ENCODE data around the gene ATP6V1B1.

The ATP6V1B1 gene

DNA sequence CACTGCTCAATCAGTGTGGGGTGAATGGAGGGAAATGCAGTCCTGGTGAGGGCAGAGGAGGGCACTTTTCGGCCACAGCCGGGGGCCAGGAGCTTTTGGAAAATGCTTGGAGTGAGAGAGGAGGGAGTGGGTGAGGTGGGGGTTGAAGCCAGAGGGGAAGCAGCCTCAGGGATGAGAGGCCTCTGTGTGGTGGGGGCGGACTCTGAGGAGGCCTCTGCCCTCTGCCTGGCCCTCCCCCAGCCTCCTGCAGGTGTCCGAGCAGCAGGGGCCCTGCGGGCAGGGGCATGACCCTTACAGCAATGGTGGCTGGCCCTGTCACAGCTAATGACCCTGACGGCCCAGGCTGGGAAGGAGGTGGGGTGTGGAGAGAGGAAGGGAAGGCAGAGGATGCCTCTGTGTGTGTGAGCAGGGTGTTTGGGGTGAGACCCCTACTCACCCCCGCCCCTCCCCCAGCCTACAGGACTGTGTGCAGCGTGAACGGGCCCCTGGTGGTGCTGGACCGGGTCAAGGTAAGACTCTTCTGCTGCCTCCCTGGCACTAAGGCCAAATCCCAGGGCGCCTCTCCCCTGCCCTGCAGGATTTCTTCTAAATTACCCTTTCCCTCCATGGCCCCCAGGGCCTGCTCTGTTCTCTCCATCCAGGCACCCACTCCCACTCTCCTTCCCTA lies 7.6 kb downstream of the ATP6V1B1 start:
- peaks cover 13 to 18% of the 10 kb centered on the region in 2 donors for H3K27me3 ChIP-seq (ENCODE audit: control insufficient read depth in 1 of 2, insufficient read depth in 2 of 2, low read length in 2 of 2)
- H3K36me3 ChIP-seq (ENCODE audit: control insufficient read depth in 1 of 2, insufficient read depth in 2 of 2, low read length in 2 of 2), result no peaks in the 10 kb centered on the region
- H3K4me3 ChIP-seq (ENCODE audit: low read depth in 1 of 2, low read length in 2 of 2), result no peak overlapping the region
- H3K9ac ChIP-seq (ENCODE audit: low read depth in 1 of 2, low read length in 2 of 2), result no peak overlapping the region
- no peaks in the 10 kb centered on the region for H3K9me3 ChIP-seq (ENCODE audit: control insufficient read depth in 1 of 2, low read length in 2 of 2)
- H3K4me1 ChIP-seq (ENCODE audit: control insufficient read depth in 1 of 2, insufficient read depth in 2 of 2, low read length in 2 of 2), result peaks cover 0 to 3% of the 10 kb centered on the region in 2 donors
- H3K27ac ChIP-seq (ENCODE audit: low read depth, low read length), result no peak overlapping the region

DNA sequence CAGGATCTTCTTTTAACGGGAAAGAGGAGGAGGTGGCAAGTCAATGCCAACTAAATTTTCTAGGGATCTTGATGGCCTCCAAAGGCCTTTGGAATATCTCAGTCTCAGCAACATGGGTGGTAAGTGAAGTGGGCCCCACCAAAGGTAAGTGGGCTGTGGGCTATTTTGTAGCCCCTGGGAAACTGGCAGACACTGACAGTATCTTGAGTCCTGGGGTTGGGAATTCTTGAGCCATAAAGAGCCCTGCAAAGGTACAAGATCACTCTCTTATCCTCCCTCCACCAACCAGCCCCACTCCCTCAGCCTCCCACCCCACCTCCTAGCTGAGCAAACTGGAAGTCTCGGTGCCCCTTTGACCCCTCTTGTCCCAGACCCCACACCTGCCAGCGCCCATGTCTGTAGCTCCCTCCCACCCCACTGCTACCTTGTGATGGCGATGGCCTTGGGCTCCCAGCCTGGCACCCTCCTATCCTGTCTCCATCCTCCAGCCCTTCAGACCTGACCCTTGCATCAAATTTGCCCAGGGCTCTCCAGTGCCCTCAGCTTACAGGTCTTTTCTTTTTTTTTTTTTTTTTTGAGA lies 8.5 kb downstream of the ATP6V1B1 start:
- Histone ChIP-seq H3K9ac (ENCODE audit: low read depth in 1 of 2, low read length in 2 of 2) (no peak overlapping the region), H3K4me3 (ENCODE audit: low read depth in 1 of 2, low read length in 2 of 2) (no peak overlapping the region), H3K36me3 (ENCODE audit: control insufficient read depth in 1 of 2, insufficient read depth in 2 of 2, low read length in 2 of 2) (no peaks in the 10 kb centered on the region), H3K4me1 (ENCODE audit: control insufficient read depth in 1 of 2, insufficient read depth in 2 of 2, low read length in 2 of 2) (peaks cover 2 to 3% of the 10 kb centered on the region in 2 donors), H3K27ac (ENCODE audit: low read depth, low read length) (no peak overlapping the region), H3K27me3 (ENCODE audit: control insufficient read depth in 1 of 2, insufficient read depth in 2 of 2, low read length in 2 of 2) (peaks cover 16 to 20% of the 10 kb centered on the region in 2 donors), H3K9me3 (ENCODE audit: control insufficient read depth in 1 of 2, low read length in 2 of 2) (no peaks in the 10 kb centered on the region)

DNA sequence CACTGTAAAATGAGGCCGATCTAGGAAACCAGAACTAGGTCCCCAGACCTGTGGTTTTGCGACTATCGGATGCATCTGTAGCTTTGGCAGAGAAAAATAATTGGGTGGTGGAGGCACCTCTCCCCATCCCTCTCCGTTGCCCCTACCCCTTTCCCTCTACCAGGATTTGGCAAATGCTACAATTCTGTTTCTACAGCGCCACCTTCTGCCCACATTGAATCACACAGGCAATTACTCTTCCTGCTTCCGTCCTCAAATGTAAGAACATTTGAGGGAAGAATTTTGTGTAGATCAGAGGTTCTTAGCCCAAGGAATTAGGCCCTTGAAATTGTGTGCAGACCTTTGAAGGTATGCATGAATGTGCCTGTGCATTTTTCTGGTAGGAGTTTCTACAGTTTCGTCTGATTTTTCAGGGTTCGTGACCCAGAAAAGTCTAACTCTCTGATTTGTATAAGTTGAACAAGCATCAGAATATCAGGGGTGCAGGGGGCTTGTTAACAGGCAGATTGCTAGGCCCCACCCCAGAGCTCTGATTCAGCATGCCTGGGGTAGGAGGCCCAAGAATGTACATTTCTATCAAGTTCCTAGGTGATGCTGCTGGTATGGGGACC lies 11.2 kb downstream of the ATP6V1B1 start:
- H3K27ac ChIP-seq (ENCODE audit: low read depth, low read length), result no peak overlapping the region
- H3K4me3 ChIP-seq (ENCODE audit: low read depth in 1 of 2, low read length in 2 of 2), result no peak overlapping the region
- H3K27me3 ChIP-seq (ENCODE audit: control insufficient read depth in 1 of 2, insufficient read depth in 2 of 2, low read length in 2 of 2), result peaks cover 16 to 21% of the 10 kb centered on the region in 2 donors
- no peaks in the 10 kb centered on the region for H3K36me3 ChIP-seq (ENCODE audit: control insufficient read depth in 1 of 2, insufficient read depth in 2 of 2, low read length in 2 of 2)
- H3K9ac ChIP-seq (ENCODE audit: low read depth in 1 of 2, low read length in 2 of 2), result no peak overlapping the region
- no peaks in the 10 kb centered on the region for H3K9me3 ChIP-seq (ENCODE audit: control insufficient read depth in 1 of 2, low read length in 2 of 2)
- H3K4me1 ChIP-seq (ENCODE audit: control insufficient read depth in 1 of 2, insufficient read depth in 2 of 2, low read length in 2 of 2), result peaks cover 2 to 3% of the 10 kb centered on the region in 2 donors

DNA sequence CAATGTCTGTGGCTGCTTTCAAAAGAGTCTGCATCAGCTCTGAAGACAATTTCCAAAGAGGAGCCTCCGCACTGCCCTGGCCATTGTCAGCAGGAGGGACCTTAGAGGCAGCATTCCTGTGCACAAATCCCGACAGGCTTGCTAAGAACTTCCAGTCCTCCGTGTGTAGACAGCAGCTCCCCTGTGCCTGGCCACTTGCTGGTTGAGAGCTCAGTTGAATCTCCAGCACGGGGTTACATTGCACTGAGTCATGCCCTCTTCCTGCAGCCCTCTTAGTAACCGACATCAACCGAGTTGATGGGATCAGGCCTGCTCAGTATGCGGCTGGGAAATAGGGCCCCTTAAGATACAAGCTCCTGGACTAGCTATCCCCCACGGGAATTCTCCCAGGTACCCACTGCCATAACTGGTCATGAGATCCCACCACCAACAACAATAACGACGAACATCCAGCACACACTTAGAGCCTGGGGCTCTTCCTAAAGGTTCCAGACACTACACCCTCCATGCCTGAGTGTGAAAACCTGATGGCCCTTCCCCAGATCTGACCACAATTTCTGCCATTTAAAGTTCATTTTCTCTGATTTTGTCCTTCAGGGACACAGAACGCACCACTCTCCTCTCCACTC lies 12.0 kb downstream of the ATP6V1B1 start:
- Histone ChIP-seq H3K36me3 (ENCODE audit: control insufficient read depth in 1 of 2, insufficient read depth in 2 of 2, low read length in 2 of 2) (no peaks in the 10 kb centered on the region), H3K9me3 (ENCODE audit: control insufficient read depth in 1 of 2, low read length in 2 of 2) (no peaks in the 10 kb centered on the region), H3K4me1 (ENCODE audit: control insufficient read depth in 1 of 2, insufficient read depth in 2 of 2, low read length in 2 of 2) (peaks cover 2 to 3% of the 10 kb centered on the region in 2 donors), H3K27ac (ENCODE audit: low read depth, low read length) (no peak overlapping the region), H3K27me3 (ENCODE audit: control insufficient read depth in 1 of 2, insufficient read depth in 2 of 2, low read length in 2 of 2) (peaks cover 16 to 21% of the 10 kb centered on the region in 2 donors), H3K4me3 (ENCODE audit: low read depth in 1 of 2, low read length in 2 of 2) (no peak overlapping the region), H3K9ac (ENCODE audit: low read depth in 1 of 2, low read length in 2 of 2) (no peak overlapping the region)

DNA sequence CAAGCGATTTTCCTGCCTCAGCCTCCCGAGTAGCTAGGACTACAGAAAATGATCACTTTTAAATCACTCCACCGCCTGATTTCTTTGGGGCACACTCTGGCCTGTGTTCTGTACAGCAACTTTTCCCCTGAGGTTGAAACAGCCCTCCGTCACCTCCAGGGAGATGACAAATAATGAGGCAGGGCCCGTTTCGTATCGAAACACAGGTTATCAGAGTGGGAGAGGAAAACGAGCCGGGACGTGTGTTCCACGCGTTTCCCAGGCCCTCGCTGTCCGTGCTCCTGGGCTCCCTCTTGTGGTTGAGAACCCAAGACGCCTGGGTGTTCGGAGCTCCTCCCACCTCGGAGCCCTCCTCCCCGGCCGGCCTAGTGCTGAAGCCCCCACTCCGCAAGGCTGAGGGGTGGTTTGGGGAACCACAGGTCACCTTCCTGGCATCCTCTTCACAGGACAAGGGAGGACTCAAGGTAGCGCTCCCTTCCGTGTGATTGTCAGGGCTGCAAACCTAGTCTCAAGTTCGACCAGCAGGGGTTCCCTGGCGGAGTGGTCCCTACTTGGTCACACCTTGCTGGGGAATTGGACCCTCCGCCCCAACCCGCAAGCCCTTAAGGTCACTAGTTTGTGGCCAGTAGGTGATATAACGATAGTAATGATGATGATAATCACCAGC lies 12.8 kb downstream of the ATP6V1B1 start:
- Histone ChIP-seq H3K4me1 (ENCODE audit: control insufficient read depth in 1 of 2, insufficient read depth in 2 of 2, low read length in 2 of 2) (peaks cover 2 to 3% of the 10 kb centered on the region in 2 donors), H3K9ac (ENCODE audit: low read depth in 1 of 2, low read length in 2 of 2) (peak overlapping the region in 1 of 2 donors; percentile 39), H3K27ac (ENCODE audit: low read depth, low read length) (no peak overlapping the region), H3K27me3 (ENCODE audit: control insufficient read depth in 1 of 2, insufficient read depth in 2 of 2, low read length in 2 of 2) (peaks cover 16 to 21% of the 10 kb centered on the region in 2 donors), H3K4me3 (ENCODE audit: low read depth in 1 of 2, low read length in 2 of 2) (peak overlapping the region; percentile 47 to 61), H3K9me3 (ENCODE audit: control insufficient read depth in 1 of 2, low read length in 2 of 2) (no peaks in the 10 kb centered on the region), H3K36me3 (ENCODE audit: control insufficient read depth in 1 of 2, insufficient read depth in 2 of 2, low read length in 2 of 2) (no peaks in the 10 kb centered on the region)

DNA sequence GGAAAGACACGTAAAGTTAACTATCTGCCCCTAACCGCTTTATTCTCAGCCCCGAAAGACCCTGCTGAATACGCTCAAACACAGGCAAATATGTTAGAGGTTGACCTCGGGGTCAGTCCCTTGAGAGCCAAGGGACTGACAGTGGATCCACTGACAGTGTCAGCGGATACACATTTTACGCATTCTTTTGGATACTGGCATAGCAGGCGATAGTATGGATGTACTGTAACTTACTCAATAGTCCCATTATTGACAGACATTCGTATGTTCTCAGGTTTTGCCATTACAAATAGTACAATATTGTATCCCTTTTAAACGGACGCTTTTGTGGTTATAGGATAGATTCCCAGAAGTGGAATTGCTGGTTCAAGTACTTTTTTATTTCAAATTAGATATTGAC lies 13.4 kb downstream of the ATP6V1B1 start:
- Histone ChIP-seq H3K4me3 (ENCODE audit: low read depth in 1 of 2, low read length in 2 of 2) (no peak overlapping the region), H3K27ac (ENCODE audit: low read depth, low read length) (no peak overlapping the region), H3K27me3 (ENCODE audit: control insufficient read depth in 1 of 2, insufficient read depth in 2 of 2, low read length in 2 of 2) (peaks cover 16 to 21% of the 10 kb centered on the region in 2 donors), H3K9ac (ENCODE audit: low read depth in 1 of 2, low read length in 2 of 2) (no peak overlapping the region), H3K9me3 (ENCODE audit: control insufficient read depth in 1 of 2, low read length in 2 of 2) (no peaks in the 10 kb centered on the region), H3K36me3 (ENCODE audit: control insufficient read depth in 1 of 2, insufficient read depth in 2 of 2, low read length in 2 of 2) (no peaks in the 10 kb centered on the region), H3K4me1 (ENCODE audit: control insufficient read depth in 1 of 2, insufficient read depth in 2 of 2, low read length in 2 of 2) (peaks cover 2 to 3% of the 10 kb centered on the region in 2 donors)

DNA sequence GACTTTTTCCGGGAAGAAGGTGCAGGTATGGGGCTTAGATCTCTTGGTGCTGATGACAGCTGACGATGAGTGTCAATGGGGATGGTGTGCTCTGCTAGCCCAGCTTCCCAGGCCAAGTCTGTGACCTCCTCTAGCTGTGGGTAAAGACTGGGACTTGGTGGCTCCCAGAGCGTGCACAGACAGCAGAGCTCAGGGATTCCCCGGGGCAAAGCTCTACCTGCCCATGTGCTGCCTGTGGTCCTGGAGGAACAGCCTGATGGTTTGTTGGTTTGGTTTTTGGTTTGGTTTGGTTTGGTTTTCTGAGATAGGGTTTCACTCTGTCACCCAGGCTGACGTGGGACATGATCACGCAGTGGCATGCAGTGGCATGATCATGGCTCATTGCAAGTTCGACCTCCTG lies 19.2 kb downstream of the ATP6V1B1 start:
- Histone ChIP-seq H3K9ac (ENCODE audit: low read depth in 1 of 2, low read length in 2 of 2) (no peak overlapping the region), H3K9me3 (ENCODE audit: control insufficient read depth in 1 of 2, low read length in 2 of 2) (no peaks in the 10 kb centered on the region), H3K4me3 (ENCODE audit: low read depth in 1 of 2, low read length in 2 of 2) (no peak overlapping the region), H3K27ac (ENCODE audit: low read depth, low read length) (no peak overlapping the region), H3K36me3 (ENCODE audit: control insufficient read depth in 1 of 2, insufficient read depth in 2 of 2, low read length in 2 of 2) (no peaks in the 10 kb centered on the region), H3K4me1 (ENCODE audit: control insufficient read depth in 1 of 2, insufficient read depth in 2 of 2, low read length in 2 of 2) (peaks cover 4 to 10% of the 10 kb centered on the region in 2 donors), H3K27me3 (ENCODE audit: control insufficient read depth in 1 of 2, insufficient read depth in 2 of 2, low read length in 2 of 2) (peaks cover 5 to 8% of the 10 kb centered on the region in 2 donors)

DNA sequence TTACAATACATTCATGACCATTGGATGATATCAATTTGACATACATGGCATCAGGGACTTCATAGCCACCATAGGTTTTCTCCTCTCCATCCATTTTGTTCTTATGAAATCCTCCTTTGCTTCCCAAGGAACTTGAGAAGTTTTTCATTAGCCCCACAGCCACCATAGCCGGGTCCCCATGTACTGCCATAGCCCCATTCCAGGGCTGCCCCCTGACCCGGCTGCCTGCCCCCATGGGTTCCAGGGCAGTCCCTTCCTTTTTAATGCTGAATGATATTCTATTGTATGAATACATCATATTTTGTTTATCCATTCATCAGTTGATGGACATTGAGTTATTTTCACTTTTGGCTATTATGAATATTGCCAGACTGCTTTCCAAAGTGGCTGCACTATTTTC lies 20.4 kb downstream of the ATP6V1B1 start:
- Histone ChIP-seq H3K36me3 (ENCODE audit: control insufficient read depth in 1 of 2, insufficient read depth in 2 of 2, low read length in 2 of 2) (no peaks in the 10 kb centered on the region), H3K4me3 (ENCODE audit: low read depth in 1 of 2, low read length in 2 of 2) (no peak overlapping the region), H3K9me3 (ENCODE audit: control insufficient read depth in 1 of 2, low read length in 2 of 2) (no peaks in the 10 kb centered on the region), H3K4me1 (ENCODE audit: control insufficient read depth in 1 of 2, insufficient read depth in 2 of 2, low read length in 2 of 2) (peaks cover 4 to 10% of the 10 kb centered on the region in 2 donors), H3K9ac (ENCODE audit: low read depth in 1 of 2, low read length in 2 of 2) (no peak overlapping the region), H3K27ac (ENCODE audit: low read depth, low read length) (no peak overlapping the region), H3K27me3 (ENCODE audit: control insufficient read depth in 1 of 2, insufficient read depth in 2 of 2, low read length in 2 of 2) (peaks cover 5 to 8% of the 10 kb centered on the region in 2 donors)

DNA sequence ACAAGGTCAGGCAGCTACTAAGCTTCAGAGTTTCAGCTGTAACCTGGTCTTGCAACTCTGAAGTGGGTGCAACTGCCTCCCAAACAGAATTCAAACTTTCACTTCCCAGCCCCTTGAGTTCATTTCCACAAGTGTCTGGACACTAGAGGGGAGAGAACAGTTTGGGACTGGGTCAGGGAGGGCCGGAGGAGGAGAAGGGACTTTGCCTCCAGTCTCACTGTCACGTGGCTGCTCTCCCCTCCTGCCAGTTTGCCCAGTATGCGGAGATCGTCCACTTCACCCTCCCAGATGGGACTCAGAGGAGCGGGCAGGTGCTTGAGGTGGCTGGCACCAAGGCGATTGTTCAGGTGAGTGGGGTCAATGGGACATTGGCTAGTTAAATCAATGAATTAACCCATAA lies 22.1 kb downstream of the ATP6V1B1 start:
- no peak overlapping the region for H3K4me3 ChIP-seq (ENCODE audit: low read depth in 1 of 2, low read length in 2 of 2)
- H3K36me3 ChIP-seq (ENCODE audit: control insufficient read depth in 1 of 2, insufficient read depth in 2 of 2, low read length in 2 of 2), result no peaks in the 10 kb centered on the region
- no peaks in the 10 kb centered on the region for H3K9me3 ChIP-seq (ENCODE audit: control insufficient read depth in 1 of 2, low read length in 2 of 2)
- H3K9ac ChIP-seq (ENCODE audit: low read depth in 1 of 2, low read length in 2 of 2), result no peak overlapping the region
- H3K4me1 ChIP-seq (ENCODE audit: control insufficient read depth in 1 of 2, insufficient read depth in 2 of 2, low read length in 2 of 2), result peaks cover 4 to 10% of the 10 kb centered on the region in 2 donors
- peaks cover 8 to 12% of the 10 kb centered on the region in 2 donors for H3K27me3 ChIP-seq (ENCODE audit: control insufficient read depth in 1 of 2, insufficient read depth in 2 of 2, low read length in 2 of 2)
- H3K27ac ChIP-seq (ENCODE audit: low read depth, low read length), result no peak overlapping the region

Data from duodenal mucosa (tissue), 2 donors.